KMS-11 (cell line): Measurements from ENCODE around the gene TCP11X2.
A peak's percentile ranks its signal among the peaks of the same experiment; 100 is the strongest.
"Not testable (repeated sequence)": the region's sequence is repeated elsewhere in the genome, so short reads cannot be mapped to it uniquely, and the experiment has no call there.

Experiments
- H2AFZ ChIP-seq: fragments of 200-600 bp; sonication (generic); 2 replicates; pipeline ENCODE4 v1.6.1; 2016; ENCODE audit warnings: antibody characterized with exemption, mixed run types, low read depth
- H3K27ac ChIP-seq: fragments of 200-600 bp; sonication (generic); 2 replicates; pipeline ENCODE4 v1.6.1; 2016; ENCODE audit warnings: mild to moderate bottlenecking, mixed run types
- H3K27me3 ChIP-seq: fragments of 200-600 bp; sonication (generic); 2 replicates; pipeline ENCODE4 v1.6.1; 2017; ENCODE audit warnings: mild to moderate bottlenecking, low read depth, mixed run types, moderate library complexity; ENCODE audit not compliant: insufficient read depth
- H3K36me3 ChIP-seq: fragments of 200-600 bp; sonication (generic); 2 replicates; pipeline ENCODE4 v1.6.1; 2017; ENCODE audit warnings: mild to moderate bottlenecking, mixed run types; ENCODE audit not compliant: insufficient read depth
- H3K4me1 ChIP-seq: fragments of 200-600 bp; sonication (generic); 2 replicates; pipeline ENCODE4 v1.6.1; 2016; ENCODE audit warnings: mild to moderate bottlenecking, low read depth, mixed run types; ENCODE audit not compliant: poor library complexity, severe bottlenecking
- H3K4me2 ChIP-seq: fragments of 200-600 bp; sonication (generic); 2 replicates; pipeline ENCODE4 v1.7.0; 2016; ENCODE audit warnings: mild to moderate bottlenecking, mixed run types
- H3K4me3 ChIP-seq: fragments of 200-600 bp; sonication (generic); IDR thresholded peaks from 2 replicates; pipeline ENCODE4 v1.6.1; 2017; ENCODE audit warnings: low read depth, low read length, mixed read lengths; ENCODE audit not compliant: insufficient read depth
- H3K79me2 ChIP-seq: fragments of 200-600 bp; sonication (generic); 2 replicates; pipeline ENCODE4 v1.6.1; 2016; ENCODE audit warnings: low read depth, mixed run types; ENCODE audit not compliant: insufficient read depth
- H3K9ac ChIP-seq: fragments of 200-600 bp; sonication (generic); 2 replicates; pipeline ENCODE4 v1.6.1; 2016; ENCODE audit warnings: mild to moderate bottlenecking, mixed run types
- H4K20me1 ChIP-seq: fragments of 200-600 bp; sonication (generic); 2 replicates; pipeline ENCODE4 v1.6.1; 2016; ENCODE audit warnings: mild to moderate bottlenecking, mixed run types; ENCODE audit not compliant: insufficient read depth
- CTCF ChIP-seq: fragments of 200-600 bp; sonication (generic); conservative IDR thresholded peaks from 2 replicates; pipeline ENCODE4 v1.6.1; 2017; ENCODE audit warnings: low read depth, mild to moderate bottlenecking, antibody characterized with exemption, low read length, moderate library complexity, mixed read lengths

The TCP11X2 gene

GRCh38 chrX:102471762-102472220, at the start of gene TCP11X2:
TSS of gene TCP11X2 (minus strand) at chrX:102471812.
- not testable (repeated sequence) for H3K4me2 ChIP-seq, H3K4me3 ChIP-seq, H3K79me2 ChIP-seq, H4K20me1 ChIP-seq, H3K27me3 ChIP-seq, H3K9ac ChIP-seq, H3K4me1 ChIP-seq, H2AFZ ChIP-seq, H3K36me3 ChIP-seq, H3K27ac ChIP-seq

- Histone ChIP-seq H3K27ac (no peak overlapping the region), H3K27me3 (no peaks in the 10 kb centered on the region), H3K4me2 (peak overlapping the region; percentile 57; the same call in 1 of the 2 replicates), H4K20me1 (no peaks in the 10 kb centered on the region), H3K36me3 (no peaks in the 10 kb centered on the region), H3K4me3 (no peak overlapping the region), H3K4me1 (no peaks in the 10 kb centered on the region), H2AFZ (peak overlapping the region; percentile 67), H3K79me2 (no peaks in the 10 kb centered on the region), H3K9ac (no peak overlapping the region)
- no peak for TF ChIP-seq CTCF
Measured at GRCh38 chrX:102517326-102517725, 45.7 kb upstream of the TCP11X2 start.

GRCh38 chrX:102515975-102516941, 44.6 kb upstream of the TCP11X2 start, which contains the start of gene TMSB15A:
TSS of gene TMSB15A (minus strand) at chrX:102516739.
- Histone ChIP-seq H3K9ac (peak within 1 kb of the TSS; percentile 47; the same call in 1 of the 2 replicates), H3K4me2 (peak within 1 kb of the TSS; percentile 63), H3K27ac (no peak within 1 kb of the TSS), H3K4me1 (no peaks in the 10 kb centered on the region), H3K79me2 (no peaks in the 10 kb centered on the region), H3K4me3 (no peak within 1 kb of the TSS), H2AFZ (peak within 1 kb of the TSS; percentile 71), H4K20me1 (no peaks in the 10 kb centered on the region), H3K36me3 (no peaks in the 10 kb centered on the region), H3K27me3 (no peaks in the 10 kb centered on the region)
- TF ChIP-seq CTCF, result no peak

GRCh38 chrX:102514536-102514935, 42.9 kb upstream of the TCP11X2 start:
- Histone ChIP-seq H3K4me3 (no peak overlapping the region), H3K9ac (no peak overlapping the region), H2AFZ (no peak overlapping the region), H3K4me1 (no peaks in the 10 kb centered on the region), H3K27ac (no peak overlapping the region), H3K4me2 (no peak overlapping the region), H3K79me2 (no peaks in the 10 kb centered on the region), H3K27me3 (no peaks in the 10 kb centered on the region), H4K20me1 (no peaks in the 10 kb centered on the region), H3K36me3 (no peaks in the 10 kb centered on the region)
- no peak for TF ChIP-seq CTCF

GRCh38 chrX:102498732-102499131, 27.1 kb upstream of the TCP11X2 start:
- no peaks in the 10 kb centered on the region for H3K36me3 ChIP-seq
- H3K4me2 ChIP-seq, result no peak overlapping the region
- H3K4me1 ChIP-seq, result no peaks in the 10 kb centered on the region
- no peak overlapping the region for H2AFZ ChIP-seq
- H3K9ac ChIP-seq, result no peak overlapping the region
- no peaks in the 10 kb centered on the region for H3K27me3 ChIP-seq
- H3K27ac ChIP-seq, result no peak overlapping the region
- no peaks in the 10 kb centered on the region for H3K79me2 ChIP-seq
- no peak for TF ChIP-seq CTCF
- no peak overlapping the region for H3K4me3 ChIP-seq
- no peaks in the 10 kb centered on the region for H4K20me1 ChIP-seq
